GM10248 (cell line): ENCODE data around the gene NECTIN3.

ENCODE experiments used
- CTCF ChIA-PET: fragments of 300-600 bp; sonication (Branson Sonifier 250); formaldehyde crosslinking; extraction: SDS; loops from one replicate; lab custom pipeline; 2021; ENCODE audit warnings: antibody characterized with exemption; lab: Yijun Ruan, JAX
- POLR2A ChIA-PET: fragments of 350-650 bp; sonication (Branson Sonifier 250); formaldehyde crosslinking; extraction: SDS; loops from one replicate; lab custom pipeline; 2020; ENCODE audit warnings: antibody characterized with exemption; lab: Yijun Ruan, JAX
- DNase-seq: peaks from one replicate; pipeline ENCODE4 v3.0.0; 2012; ENCODE audit errors: extremely low spot score
- TF ChIP-seq, protein P1 (sequence below): IDR thresholded peaks from 2 replicates; pipeline ENCODE4 v1.5.1; 2012; ENCODE audit warnings: mild to moderate bottlenecking, low read depth; ENCODE audit errors: extremely low read depth, missing control alignments, control extremely low read depth

The NECTIN3 gene

DNA sequence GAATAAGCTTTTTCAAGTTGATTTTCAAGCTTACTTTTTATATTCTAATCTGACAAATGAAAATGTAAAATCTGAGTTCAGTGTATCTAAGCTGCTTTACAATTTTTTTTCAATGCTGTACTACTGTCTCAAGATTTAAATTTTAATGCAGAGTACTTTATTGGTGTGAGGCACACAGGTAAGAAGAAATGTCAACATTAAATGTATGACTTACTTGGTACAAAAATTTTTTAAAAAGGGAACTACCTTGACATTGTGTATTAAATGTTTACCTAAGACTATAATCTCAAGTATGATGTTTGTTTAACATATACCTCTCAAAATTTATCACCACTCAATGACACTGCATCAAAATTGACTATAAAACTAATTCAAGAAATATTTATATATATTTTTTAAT lies 62.7 kb downstream of the NECTIN3 start:
- TF ChIP-seq, protein P1, sequence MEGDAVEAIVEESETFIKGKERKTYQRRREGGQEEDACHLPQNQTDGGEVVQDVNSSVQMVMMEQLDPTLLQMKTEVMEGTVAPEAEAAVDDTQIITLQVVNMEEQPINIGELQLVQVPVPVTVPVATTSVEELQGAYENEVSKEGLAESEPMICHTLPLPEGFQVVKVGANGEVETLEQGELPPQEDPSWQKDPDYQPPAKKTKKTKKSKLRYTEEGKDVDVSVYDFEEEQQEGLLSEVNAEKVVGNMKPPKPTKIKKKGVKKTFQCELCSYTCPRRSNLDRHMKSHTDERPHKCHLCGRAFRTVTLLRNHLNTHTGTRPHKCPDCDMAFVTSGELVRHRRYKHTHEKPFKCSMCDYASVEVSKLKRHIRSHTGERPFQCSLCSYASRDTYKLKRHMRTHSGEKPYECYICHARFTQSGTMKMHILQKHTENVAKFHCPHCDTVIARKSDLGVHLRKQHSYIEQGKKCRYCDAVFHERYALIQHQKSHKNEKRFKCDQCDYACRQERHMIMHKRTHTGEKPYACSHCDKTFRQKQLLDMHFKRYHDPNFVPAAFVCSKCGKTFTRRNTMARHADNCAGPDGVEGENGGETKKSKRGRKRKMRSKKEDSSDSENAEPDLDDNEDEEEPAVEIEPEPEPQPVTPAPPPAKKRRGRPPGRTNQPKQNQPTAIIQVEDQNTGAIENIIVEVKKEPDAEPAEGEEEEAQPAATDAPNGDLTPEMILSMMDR, result no peak
- CTCF ChIA-PET, result no interaction called here
- DNase-seq, result no peak
- POLR2A ChIA-PET, result no interaction called here

DNA sequence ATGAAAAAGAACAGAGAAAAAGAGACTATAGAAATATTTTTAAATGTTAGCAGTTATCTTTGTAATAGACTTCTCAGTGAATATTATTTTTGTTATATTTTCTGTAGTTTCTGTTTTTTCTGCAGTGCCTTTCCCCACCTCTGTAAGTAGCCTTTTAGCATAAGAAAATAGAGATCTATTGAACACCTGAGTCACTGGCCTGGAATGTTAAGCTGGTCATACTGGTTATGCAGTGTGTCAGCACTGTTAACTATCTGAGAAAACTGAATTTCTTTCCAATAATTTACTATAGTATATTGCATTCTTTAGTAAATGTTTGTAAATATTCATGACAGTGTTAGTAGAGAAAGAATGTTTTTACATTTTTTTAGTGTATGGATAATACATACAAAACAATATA lies 79.8 kb downstream of the NECTIN3 start:
- no peak for DNase-seq
- TF ChIP-seq, protein P1, result no peak
- POLR2A ChIA-PET, result no interaction called here
- CTCF ChIA-PET, result no interaction called here

DNA sequence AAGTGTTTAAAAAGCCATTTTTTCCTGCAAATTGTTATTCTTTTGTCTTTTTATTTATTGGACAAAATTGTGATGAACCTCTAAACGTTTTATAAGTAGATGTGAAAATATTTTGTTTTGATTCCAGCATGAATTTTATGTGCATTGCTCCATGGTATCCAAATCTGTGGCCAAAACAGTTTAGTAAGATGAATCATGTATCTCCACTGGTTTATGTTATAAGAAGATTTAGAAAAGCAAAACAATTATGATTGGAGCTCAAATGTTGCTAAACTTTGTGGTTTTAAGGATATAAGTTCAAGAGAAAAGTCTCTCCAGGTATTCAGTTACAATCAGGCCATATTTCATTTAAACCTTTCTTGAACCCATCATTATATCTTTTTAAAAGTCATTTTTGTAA lies 80.9 kb downstream of the NECTIN3 start:
- no peak for DNase-seq
- TF ChIP-seq, protein P1, result no peak
- ChIA-PET CTCF (no interaction called here), POLR2A (no interaction called here)

DNA sequence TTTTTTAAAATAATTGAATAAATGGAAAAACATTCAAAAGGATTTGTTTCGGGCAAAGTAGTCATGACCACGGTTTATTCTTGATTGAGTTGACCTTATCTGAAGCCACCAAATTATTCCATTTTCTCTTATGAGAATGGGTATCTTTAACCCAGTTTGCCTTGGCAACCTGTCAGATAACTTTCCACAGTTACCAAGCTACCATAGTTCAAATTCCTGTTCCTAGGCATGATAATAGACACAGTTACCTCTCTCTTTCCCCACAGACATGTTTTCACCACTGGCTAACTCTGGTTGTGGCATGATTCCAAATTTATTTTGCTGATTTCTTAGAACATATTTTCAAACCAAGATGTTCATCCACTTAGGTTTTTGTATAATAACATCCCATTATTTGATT lies 84.9 kb downstream of the NECTIN3 start:
- POLR2A ChIA-PET, result no interaction called here
- TF ChIP-seq, protein P1, result no peak
- CTCF ChIA-PET, result no interaction called here
- DNase-seq, result no peak

DNA sequence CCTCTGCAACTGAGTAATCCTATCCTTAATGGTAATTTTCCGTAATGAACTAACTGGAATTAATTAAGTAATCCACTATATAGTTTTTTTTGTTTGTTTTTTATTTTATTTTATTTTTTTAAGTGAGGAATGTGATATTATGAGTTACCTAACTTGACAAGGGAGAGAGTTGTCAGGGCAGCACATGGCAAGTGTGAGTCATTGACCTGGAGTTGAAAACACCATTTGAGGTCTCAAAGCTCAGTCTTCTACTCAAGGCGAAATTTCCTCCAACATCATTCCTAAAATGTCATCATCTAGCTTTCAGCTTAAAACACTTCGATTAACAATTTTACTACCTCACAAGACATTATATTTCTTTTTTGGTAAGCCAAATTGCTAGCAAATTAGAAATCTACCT lies 87.8 kb downstream of the NECTIN3 start:
- CTCF ChIA-PET, result no interaction called here

DNA sequence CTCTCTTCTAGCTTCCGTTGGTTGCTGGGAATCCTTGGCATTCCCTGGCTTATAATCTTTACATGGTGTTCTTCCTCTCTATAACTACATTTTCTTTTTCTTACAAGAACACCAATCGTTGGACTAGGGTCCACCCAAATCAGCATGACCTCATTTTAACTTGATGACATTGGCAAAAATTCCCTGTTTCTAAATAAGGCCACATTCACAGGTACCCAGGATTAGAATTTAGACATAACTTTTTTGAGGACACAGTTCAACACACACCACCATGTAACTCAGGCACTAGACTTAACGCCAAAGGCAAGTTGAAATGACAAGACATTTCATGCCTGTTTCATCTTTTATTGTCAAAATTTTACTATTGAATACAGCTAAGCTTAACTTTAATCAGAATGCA lies 93.0 kb downstream of the NECTIN3 start:
- TF ChIP-seq, protein P1, result no peak
- ChIA-PET CTCF (no interaction called here), POLR2A (no interaction called here)

More for the DNA sequence above, 87.8 kb downstream of the NECTIN3 start:
- TF ChIP-seq, protein P1, result no peak
- DNase-seq, result no peak
- POLR2A ChIA-PET, result no interaction called here

DNA sequence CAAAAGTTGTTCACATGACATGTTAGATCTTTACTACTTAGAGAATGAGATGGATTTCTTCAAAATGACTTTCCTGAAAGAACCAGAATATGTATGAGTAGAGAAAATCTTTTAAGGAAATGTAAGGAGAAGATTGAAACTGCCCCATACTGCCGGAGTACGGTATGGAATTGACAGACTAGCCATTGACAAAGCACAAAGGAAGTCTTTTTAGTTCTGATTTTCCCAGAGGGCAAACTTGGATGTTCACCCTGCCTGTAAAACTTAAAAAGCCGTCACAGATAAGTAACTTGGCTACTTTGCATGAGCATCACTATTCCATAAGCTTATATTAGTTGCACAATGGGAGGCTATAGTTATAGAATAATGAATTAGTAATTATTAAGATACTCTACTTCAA lies 93.8 kb downstream of the NECTIN3 start:
- ChIA-PET POLR2A (no interaction called here), CTCF (no interaction called here)
- no peak for DNase-seq
- TF ChIP-seq, protein P1, result no peak

More for the DNA sequence above, 93.0 kb downstream of the NECTIN3 start:
- no peak for DNase-seq
